Inferior parietal cortex (tissue), 1 donor: ENCODE data around the gene MRPS12.
A peak's percentile ranks its signal among the peaks of the same experiment; 100 is the strongest.
"Not testable (repeated sequence)": the region's sequence is repeated elsewhere in the genome, so short reads cannot be mapped to it uniquely, and the experiment has no call there.

Source experiments
- DNase-seq: peaks from one replicate; pipeline ENCODE4 v3.0.0-alpha.2; 2016; ENCODE audit errors: extremely low spot score

The MRPS12 gene

DNA sequence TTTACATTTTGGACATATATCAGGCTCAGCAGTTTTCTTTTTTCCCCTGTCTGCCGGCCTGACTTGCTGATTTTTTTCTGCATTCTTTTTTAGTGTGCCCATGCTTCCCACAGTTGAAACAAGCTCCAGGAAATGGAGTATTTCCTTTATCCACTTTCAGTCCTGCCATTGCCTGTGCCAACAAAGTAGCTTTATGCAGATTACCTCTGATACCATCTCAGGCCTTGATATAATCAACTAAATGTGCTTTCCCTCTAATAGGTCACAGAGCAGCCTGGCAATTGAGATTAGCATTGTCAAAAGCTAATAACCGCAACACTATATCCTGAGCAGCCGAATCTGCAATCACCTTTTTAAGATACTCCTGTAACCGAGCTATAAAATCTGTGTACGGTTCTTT, 9.2 kb downstream of the MRPS12 start:
- DNase-seq: no peak

DNA sequence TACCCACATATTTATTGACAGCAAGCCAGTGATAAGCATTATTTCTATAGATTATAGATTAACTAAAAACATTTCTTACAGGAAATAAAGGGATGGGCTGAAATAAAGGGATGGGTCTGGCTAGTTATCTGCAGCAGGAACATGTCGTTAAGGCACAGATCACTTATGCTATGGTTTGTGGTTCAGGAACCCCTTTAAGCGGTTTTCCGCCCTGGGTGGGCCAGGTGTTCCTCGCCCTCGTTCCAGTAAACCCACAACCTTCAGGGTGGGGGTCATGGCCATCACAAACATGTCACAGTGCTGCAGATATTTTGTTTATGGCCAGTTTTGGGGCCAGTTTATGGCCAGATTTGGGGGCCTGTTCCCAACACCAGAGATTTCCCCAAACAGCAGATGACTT, 10.7 kb downstream of the MRPS12 start:
- not testable (repeated sequence) for DNase-seq

DNA sequence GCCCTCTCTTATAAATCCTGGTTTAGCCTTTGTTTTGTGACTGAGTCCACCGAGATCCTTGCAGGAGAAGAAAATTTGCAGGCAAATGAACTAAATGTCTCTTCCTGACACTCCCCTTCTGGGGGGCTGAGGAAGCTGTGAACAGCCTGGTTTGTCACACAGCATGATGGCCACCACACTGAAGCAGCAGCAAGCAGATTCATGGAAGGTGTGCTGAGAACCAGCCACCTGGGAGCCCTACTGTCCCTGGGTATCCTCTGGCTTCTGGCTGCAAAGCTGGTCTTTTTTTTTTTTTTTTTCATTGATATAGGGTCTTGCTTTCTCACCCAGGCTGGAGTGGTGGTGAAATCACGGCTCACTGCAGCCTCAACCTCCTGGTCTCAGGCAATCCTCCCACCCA, 11.2 kb downstream of the MRPS12 start:
- no peak for DNase-seq

DNA sequence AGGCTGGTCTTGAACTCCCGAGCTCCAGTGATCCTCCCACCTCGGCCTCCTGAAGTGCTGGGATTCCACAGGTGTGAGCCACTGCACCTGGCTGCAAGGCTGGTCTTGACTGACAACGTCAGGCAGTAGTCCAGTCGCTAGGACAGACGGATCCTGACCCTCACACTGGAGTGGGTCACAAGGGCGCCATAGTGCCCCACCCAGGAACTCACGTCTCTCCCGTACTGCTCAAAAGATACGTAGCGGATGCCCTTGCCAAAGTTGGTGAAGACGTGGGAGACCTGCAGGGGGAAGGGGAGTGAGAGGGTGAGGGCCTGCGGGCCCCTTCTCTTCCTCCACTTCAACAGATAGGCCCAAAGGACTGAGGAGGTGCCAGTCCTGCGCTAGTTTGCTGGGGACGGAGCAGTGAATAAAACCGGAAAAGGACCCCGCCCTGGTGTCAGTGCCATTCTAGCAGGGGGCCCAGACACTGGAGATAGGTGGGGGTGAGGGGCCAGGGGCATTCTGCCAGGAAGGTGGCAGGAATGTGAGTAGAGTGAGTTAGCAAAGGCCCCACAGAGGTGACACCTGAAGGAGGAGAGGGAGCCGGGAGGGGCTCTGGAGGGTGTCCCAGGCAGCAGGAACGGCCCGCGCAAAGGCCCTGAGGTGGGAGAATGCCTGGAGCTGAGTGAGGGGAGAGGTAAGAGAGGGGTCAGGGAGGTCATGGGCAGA, 11.9 kb downstream of the MRPS12 start:
- DNase-seq: no peak

DNA sequence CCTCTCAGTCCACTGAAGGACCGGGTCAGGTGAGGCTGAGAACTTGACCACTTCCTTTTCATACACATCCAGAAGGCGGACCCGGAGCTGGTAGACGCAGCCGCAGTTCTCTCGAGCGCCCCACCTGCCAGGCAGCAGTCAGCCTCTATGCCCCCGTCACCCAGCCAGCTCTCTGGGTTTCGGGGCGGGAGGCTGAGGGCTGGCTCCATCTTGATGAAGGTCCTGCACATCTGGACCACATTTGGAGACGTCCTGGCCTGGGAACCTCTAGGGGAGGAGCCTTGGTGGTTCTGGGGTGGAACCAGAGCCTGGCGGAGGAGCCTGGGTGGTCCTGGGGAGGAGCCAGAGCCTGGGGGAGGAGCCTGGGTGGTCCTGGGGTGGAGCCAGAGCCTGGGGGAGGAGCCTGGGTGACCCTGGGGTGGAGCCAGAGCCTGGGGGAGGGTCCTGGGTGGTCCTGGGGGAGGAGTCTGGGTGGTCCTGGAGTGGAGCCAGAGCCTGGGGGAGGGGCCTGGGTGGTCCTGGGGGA, 14.3 kb downstream of the MRPS12 start:
- DNase-seq: no peak

DNA sequence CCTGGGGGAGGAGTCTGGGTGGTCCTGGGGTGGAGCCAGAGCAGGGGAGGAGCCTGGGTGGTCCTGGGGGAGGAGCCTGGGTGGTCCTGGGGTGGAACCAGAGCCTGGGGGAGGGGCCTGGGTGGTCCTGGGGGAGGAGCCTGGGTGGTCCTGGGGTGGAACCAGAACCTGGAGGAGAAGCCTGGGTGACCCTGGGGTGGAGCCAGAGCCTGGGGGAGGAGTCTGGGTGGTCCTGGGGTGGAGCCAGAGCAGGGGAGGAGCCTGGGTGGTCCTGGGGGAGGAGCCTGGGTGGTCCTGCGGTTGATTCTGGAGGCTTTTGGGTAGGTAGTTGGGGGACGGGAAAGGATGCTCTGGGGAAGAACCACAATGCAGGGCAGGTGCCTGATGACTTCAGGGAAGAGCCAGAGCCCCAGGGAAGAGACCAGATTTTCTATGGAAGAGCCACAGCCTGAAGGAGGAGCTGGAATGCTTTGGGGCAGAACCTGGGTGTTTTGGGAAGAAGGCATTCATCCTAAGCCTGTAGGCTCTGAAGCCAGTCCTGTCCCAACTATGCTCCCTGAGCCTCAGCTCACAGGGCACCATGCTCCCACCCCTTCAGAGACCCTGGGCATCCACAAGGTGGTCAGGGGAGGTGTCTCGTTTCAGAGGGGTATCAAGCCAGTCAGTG, 15.0 kb downstream of the MRPS12 start:
- no peak for DNase-seq

DNA sequence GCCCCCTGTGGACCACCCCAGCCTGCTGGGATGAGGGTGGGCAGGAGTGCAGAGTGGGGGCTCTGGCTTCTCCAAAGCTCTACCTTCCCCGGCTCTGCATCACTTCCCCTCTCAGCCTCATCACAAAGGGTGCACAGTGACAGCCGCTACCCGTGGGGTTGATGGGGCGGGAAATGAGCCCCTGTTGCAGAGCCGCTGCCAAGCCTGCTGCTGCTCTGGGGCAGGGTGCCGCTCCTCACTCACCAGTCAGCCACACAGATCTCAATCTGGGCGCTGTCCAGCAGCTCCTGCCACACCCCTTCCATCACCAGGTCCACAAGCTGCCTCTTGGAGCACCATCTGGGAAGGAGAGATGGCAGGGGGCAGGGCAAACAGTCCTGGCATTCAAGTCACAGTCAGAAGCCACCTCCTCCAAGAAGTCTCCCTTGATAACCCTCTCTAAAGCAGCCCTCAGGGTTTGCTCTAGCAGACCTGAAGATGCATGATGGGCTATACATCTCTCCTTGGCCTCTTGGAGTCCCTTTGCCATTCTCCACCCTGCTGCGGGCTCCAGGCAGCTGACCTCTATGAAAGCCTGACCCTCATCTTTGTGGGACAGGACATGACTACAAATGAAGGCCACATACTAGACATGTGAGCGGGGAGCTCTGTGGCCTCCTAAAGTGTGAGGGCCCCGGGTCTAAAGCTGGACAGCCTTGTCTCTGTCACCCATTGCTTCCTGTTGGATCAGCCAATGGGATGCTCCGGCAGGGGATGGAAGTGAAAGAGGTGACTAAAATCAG, 15.7 kb downstream of the MRPS12 start:
- DNase-seq: no peak

DNA sequence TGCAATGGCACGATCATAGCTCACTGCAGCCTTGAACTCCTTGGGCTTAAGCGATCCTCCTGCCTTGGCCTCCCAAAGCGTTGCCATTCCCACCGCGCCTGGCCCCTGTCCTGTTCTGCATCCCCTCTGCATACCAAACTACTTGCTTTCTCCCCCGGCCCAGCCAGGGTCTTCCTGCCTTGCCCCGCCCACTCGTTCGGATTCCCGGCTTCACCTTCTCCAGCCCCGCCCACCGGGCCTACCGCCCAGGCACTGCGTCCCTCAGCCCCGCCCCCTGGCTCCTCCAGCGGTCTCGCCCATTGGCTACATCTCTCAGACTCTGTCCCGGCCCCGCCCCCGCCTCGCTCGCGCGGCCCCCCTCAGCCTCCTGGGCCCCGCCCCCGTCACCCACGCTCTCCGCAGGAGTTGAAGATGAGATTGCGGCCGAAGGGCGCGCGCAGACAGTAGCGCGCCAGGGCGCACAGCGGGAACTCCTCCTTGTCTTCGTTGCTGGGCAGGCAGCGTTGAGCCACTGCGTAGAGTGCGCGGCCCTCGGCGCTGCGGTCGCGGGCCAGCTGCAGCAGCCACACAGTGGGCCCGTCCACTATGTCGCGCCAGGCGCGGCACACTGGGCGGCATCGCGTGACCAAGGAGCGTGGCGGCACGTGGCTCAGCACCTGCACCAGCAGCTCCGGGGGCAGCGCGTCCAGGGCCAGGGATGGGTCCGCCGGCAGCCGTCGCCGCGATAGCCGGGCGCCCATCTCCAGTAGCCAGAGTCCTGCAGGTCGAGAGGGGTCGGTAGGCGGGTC, 19.0 kb downstream of the MRPS12 start:
- peak; percentile 53 for DNase-seq

DNA sequence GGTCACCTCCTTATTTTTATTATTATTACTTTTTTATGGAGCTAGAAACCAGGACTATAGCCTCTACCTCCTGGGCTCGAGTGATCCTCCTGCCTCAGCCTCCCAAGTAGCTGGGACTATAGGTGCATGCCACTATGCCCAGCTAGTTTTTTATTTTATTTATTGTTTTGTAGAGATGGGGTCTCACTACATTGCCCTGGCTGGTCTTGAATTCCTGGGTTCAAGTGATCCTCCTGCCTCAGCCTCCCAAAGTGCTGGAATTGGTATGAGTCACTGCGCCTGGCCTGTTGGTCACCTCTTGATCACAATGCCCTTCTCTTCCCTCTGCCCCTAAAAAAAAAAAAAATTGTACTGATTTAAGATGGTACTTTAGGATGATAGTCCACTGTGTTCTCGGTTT, 20.4 kb downstream of the MRPS12 start:
- no peak for DNase-seq

DNA sequence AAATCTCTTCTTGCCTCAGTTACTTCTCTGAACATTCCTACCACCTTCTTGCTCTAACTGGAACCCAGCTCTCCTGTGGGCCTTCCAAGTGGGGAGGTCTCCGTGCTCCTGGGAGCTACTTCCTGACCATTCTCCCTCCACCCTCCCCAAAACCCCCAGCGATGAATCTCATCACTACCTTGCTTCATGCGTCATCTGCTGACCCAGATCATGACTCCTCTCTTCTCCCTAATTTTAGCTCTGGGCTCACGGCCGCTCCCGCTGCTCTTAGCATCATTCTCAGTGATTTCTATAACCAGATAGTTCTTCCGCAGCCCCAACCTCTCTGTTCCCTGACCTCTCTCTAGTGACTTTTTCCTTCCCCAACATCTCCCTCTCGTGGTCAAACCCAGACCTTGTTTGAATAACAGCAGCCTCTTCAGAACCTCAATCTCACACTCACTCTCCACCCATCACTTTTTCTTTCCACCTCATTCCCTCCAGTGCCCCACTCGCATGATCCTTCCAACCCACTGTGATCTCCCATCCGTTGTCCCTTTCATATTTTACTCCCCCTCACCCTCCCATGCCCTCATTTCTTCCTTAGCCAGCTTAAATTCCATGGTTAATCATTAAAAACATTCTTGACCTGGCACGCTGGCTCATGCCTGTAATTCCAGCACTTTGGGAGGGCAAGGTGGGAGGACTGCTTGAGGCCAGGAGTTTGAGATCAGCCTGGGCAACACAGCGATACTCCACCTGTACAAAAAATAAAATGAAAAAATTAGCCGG, 21.8 kb downstream of the MRPS12 start:
- DNase-seq: peak; percentile 49

DNA sequence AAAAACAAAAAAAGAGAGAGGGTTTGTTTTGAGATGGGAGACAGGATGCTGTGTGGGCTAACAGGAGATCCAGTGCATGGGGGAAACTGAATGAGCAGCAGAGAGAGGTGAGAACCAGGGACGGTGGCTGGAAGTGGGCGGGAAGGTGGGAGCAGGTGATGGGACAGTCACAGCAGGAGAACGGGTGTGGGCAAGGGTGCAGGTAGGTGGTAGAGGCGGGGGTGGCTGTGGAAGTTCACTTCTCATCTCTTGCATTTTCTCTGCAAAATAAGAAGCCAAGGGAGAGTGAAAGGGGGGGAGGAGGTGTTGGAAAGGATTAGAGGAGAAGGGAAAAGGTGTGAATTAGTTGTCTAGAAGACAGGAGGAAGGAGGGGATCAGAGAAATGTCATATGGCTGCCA, 22.9 kb downstream of the MRPS12 start:
- DNase-seq: no peak

DNA sequence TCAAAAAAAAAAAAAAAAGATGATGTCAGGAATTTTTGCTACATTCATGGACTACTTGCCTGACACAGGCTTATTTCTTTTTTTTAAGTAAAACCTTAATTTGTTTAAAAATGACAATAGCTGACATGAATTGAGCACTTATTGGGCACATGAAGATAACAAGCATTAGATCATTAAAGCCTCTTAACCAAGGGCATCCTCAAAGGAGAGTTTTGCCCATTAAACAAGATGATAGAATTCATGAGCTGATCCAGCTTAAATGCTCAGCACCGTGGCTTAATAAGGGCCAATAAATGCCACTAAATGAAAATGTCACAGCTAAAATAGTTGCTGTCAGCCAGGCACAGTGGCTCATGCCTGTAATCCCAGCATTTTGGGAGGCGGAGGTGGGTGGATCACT, 25.5 kb downstream of the MRPS12 start:
- DNase-seq: no peak

DNA sequence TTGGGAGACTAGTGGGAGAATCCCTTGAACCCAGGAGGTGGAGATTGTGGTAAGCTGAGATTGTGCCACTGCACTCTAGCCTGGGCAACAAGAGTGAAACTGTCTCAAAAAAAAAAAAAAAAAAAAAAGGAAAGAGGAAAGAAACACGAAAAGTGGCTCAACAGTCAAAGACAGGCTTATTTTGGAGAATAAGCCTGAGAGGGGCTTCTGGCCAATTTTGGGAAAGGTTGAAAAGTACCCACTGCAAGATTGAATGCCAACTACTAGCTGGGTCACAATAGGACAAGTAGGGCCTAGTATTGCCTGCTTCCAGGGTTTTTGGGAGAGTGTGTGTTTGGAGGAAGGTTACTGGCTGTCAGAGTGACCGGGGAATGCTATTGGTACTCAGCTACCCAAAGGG, 27.6 kb downstream of the MRPS12 start:
- no peak for DNase-seq

DNA sequence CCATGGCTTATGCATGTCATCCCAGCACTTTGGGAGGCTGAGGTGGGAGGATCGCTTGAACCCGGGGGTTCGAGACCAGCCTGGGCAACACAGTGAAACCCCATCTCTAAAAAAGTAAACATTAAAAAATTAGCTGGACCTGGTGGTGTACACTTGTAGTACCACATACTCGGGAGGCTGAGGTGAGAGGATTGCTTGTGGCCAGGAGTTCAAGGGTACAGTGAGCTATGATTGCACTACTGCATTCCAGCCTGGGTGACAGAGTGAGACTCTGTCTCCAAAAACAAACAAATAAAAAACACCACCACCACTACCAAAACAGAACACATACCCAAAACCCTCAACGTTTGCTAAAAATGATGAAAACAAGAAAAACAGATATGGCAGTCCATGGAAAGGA, 28.9 kb downstream of the MRPS12 start:
- DNase-seq: no peak

DNA sequence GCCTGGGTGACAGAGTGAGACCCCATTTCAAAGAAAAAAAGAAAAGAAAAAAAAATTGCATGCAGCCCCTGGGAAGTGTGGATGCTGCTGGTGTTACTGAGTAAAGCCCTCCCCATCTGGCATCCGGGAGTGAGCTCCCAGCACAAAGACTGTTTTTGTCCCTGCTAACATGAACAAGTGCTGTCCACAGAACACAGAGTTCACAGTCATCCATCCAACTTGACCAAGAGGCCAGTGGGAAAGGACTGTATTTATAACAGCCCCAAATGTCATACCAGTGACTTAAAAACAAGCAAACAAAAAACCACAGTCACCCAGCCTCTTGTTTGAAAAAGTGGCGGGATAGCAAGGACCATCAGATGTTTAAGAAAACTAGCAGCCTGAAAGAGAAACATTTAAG, 34.0 kb downstream of the MRPS12 start:
- no peak for DNase-seq

DNA sequence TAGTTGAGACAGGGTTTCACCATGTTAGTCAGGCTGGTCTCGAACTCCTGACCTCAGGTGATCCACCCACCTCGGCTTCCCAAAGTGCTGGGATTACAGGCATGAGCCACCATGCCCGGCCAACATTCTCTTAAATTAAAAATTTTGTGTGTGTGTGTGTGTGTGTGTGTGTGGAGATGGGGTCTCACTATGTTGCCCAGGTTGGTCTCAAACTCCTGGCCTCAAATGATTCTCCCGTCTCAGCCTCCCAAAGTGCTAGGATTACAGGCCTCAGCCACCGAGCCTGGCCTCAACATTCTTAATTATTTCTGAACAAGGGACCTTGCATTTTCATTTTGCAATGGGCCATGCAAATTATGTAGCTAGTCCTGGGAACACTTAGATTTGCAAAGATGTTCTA, 35.4 kb downstream of the MRPS12 start:
- DNase-seq: not testable (repeated sequence)

DNA sequence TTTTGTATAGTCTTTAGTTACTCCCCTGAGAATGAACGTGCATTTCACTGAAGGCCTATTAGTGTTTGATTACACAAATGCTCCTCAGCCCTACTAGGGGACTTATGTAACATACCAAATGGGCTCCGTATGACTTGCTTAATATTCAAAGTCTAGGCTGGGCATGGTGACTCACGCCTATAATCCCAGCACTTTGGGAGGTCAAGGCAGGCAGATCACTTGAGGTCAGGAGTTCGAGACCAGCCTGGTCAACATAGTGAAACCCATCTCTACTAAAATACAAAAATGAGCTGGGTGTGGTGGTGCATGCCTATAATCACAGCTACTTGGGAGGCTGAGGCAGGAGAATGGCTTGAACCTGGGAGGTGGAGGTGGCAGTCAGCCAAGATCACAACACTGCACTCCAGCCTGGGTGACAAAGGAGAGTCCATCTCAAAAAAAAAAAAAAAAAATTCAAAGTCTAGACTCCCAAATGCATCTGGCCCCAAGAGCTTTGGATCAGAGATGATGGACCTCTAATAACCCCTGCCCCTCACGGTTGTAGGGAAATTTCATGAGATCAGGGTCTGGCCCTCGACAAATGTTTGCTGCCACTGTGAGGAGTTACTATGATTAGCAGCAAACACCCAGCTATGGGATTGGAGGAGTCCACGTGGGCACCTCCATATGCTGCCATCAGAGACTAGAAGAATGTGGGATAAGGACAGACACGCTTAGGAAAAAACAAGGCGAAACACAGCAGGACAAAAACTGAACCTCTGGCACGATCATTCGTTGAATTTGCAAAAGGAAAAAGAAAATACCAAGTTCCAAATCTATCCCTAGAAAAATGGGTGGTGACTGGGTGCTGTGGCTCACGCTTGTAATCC, 40.2 kb downstream of the MRPS12 start:
- DNase-seq: no peak

DNA sequence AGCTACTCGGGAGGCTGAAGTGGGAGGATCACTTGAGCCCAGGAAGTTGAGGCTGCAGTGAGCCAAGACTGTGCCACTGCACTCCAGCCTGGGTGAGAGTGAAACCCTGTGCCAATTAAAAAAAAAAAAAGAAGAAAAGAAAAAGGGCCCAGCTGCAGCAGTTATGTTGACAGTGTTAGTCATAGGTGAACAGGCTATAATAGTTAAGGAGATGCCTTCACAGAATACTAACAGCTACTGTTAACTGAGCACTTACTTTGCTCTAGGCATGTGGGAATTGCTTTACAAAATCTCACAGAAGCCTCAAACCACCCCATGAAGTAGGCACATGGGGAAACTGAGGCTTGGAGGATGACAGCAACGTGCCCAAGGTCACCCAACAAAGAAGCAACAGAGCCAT, 40.9 kb downstream of the MRPS12 start:
- no peak for DNase-seq

DNA sequence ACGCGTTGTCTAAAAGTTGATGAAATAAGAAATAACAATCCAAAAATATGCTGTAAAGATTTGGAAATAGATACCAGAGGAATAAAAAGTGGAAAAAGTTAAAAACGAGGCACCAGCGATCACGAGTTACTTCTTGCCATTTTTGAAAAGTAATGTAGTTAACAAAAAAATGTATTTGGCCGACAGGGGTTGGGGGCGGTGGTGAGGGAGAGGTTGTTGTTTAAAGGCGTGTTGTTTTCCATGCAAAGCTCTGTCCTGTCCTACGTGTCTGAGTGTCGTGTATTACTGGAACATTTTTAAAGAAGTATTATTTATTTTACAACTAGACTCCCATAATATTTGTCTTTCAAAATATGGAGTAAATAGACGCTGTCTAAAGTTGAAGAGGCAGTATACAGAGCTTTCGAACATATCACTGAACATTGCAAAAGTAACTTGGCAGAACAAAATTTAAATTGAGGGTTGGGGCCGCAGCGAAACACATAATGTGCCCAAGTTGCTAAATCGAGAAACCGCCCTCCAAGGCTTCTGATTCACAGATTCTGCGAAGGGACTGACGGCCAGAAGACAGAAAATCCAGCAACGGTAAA, 44.0 kb downstream of the MRPS12 start:
- no peak for DNase-seq
